LNCAP (cell line): ENCODE results near the gene RASL10A.

Experiments
- TF ChIP-seq, protein P1 (sequence below): fragments of 450-650 bp; IDR thresholded peaks from 2 replicates; pipeline ENCODE4 v1.5.1; 2017; ENCODE audit warnings: mild to moderate bottlenecking

RASL10A gene

DNA sequence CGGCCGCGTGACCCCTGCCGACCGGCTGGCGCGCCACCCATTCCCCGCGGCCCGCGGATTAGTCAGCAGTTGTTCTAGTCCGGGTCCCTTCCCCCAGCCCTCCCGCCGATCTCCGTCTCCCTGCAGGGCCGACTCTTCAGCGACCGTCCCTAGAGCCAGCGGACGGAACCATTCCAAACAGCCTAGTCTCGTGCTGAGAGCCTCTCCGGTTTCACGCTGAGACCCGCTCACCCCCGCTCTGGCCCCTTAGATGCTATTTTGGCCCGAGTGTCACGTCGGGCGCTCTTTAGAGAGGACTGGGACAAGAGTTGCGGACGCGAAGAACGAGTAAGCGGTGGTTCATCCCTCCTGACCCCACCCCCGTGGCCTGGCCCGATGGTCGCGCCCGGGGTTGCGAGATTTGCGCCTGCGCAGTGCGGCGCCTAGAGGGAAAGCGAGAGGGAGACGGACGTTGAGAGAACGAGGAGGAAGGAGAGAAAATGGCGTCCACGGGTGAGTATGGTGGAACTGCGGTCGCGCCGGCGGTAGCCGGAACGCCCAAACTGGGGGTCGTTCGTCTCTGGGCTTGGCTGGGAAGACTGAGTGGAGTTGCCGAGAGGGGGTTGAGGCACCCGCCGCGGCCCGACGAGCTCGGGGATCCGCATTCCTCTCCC is 47.5 kb downstream of the RASL10A start, which contains the start of the genes EWSR1 and RHBDD3:
TSS of gene EWSR1 (plus strand) at position 411 of the 653 bp plus-strand sequence. CDS start at position 480, 69 bp downstream.
TSS of gene RHBDD3 (minus strand) at position 124 of the 653 bp plus-strand sequence. CDS start 2,355 bp downstream, outside the sequence.
- TF ChIP-seq, protein P1, sequence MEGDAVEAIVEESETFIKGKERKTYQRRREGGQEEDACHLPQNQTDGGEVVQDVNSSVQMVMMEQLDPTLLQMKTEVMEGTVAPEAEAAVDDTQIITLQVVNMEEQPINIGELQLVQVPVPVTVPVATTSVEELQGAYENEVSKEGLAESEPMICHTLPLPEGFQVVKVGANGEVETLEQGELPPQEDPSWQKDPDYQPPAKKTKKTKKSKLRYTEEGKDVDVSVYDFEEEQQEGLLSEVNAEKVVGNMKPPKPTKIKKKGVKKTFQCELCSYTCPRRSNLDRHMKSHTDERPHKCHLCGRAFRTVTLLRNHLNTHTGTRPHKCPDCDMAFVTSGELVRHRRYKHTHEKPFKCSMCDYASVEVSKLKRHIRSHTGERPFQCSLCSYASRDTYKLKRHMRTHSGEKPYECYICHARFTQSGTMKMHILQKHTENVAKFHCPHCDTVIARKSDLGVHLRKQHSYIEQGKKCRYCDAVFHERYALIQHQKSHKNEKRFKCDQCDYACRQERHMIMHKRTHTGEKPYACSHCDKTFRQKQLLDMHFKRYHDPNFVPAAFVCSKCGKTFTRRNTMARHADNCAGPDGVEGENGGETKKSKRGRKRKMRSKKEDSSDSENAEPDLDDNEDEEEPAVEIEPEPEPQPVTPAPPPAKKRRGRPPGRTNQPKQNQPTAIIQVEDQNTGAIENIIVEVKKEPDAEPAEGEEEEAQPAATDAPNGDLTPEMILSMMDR: no peak

DNA sequence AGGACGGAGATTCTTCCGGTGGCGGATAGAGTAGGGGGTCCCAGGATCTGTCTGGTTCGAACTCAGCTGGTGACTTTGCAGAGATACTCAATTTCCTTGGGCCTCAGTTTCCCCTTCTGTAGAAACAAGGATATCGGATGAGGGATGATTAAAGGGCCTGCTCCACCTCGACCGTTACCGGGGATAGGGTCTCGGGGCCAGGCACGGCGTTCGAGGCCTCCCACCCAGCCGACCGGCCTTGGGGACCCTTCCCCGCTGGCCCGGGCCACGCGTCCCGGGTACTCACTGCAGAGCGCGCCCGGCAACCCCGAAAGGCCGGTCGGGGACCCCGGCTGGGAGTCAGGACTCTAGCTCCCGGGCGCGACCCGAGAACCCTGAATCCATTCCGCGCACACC is 48.0 kb downstream of the RASL10A start:
- TF ChIP-seq, protein P1: no peak

DNA sequence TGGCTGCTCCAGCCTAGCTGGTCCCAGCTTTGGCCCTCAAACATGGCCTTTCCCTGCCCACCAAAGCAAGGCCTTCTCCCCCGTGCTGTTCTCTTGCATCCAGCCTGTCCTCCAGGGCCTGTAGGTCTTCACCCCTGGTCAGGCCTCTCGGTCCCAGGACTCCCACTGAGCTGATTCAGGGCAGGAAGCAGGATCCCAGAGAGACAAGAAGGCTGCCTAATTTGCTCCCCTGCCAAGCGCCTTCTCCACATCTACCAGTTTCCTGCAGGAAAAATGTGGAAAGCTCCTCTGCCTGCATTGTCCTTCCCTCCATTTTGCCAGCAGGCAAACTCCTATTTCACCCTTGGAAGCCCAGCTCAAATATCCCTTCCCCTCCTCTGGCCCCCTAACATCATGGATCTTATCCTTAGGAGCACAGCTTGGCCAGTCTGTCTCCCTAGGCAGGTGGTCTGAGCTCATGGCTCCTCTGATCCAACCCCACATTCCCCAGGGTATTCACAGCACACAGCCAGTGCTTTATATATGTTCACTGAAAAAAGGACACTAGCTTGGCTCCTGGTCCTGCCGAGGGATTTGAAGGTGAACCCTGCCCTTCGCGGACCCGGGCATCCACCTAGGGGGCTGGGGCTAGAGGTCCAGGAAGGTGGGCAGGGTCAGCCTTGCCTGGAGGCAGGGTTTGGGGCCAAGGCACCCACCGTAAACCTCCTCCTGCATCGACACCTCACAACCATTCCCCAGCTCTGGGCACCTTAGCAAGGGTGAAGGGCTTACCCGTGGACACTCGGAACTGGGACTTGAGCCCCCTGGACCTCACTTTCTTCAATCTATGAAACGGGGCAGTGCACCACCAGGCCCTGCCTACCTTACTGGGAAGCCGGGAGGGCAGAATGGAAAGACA is 48.7 kb downstream of the RASL10A start:
- TF ChIP-seq, protein P1: no peak

DNA sequence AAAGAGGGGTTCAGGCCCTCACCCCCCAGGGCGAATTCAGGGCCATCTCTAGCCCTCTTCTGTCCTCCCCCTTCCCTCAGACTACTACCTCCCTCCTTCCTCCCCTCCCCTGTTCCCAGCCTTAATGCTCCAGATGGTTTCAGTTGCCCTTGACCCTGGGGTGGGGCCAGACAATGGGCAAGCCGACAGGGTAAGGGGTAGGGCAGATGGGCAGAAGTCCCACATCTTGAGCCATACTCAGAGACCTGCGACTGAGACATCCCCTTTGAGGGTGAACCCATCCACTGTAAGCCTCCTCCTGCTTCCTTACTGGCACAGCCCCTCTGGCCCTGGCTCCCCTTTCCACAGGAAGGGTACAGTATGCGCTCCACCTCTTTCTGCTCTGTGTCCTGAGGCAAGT is 49.6 kb downstream of the RASL10A start:
- TF ChIP-seq, protein P1: no peak

DNA sequence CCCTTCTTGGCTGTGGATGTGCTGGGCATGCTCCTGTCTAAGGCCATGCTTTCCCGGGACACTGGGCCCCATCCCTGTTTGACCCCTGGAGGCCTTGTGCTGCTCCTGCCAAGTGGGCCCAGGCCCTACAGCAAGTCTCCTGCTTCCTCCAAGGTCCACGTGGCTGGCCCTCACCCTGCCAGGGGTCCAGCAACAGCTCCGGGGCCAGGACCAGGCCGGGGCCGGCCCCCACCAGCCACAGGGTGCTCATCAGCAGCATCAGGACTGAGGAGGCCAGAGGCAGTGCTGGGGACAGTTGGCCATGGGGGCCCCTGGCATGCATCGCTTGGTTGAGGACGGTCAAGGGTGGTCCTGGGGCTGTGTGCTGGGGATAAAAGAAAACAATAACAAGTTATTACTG is 50.2 kb downstream of the RASL10A start:
- TF ChIP-seq, protein P1: no peak

DNA sequence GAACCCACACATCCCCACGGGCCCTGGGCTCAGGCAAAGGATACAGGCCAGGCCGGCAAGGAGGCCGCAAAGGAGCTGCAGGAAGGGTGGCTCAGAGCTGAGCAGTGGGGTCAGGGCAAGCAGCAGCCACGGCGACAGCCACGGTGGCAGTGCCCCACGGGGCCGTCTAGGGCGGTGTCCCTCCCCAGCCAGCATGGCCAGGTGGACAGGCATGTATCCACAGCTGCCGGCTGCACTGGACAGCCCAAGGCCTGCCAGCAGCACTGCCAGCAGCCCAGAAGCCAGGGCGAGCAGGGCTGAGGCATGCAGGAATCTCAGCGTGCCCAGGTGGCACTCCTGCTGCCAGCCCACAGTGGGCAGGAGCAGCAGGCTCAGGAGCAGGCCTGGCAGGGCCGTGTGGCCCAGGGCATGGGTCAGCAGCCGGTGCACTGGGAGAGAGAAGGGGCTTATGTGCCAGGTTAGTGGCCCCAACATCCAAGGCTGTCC is 51.7 kb downstream of the RASL10A start:
- TF ChIP-seq, protein P1: no peak
